ENCODE measurements around the gene KCNQ1. TPM values are rescaled to one million over a fixed set of nuclear protein-coding genes. Genes with fewer than 3 reads are reported as not detected.

KCNQ1 gene
- total RNA-seq, 1 experiment from 2014 or later: 10.7 TPM

DNA sequence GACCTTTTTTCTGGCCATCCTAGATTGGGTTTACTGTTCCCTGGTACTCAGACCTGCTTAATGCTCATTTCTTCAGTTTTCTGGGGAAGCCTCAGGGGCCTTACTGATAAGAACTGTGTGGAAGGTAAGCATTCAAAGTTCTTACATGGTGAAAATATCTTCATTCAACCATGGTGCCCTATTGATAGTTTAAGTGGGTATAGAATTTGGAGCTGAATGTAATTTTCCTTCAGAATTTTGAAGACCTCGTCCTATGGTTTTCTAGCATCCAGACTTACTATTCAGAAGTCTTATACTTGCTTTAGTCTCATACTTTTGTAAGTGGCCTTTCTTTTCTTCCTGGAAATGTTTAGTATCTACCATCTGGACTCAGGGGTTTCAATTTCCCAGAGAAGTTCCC, 365.0 kb downstream of the KCNQ1 start:
- Histone ChIP-seq H3K79me2 (ENCODE audit: insufficient read depth, low read length) (no peaks in the 10 kb centered on the region), H3K27ac (ENCODE audit: low read depth, low read length) (no peak overlapping the region), H3K36me3 (ENCODE audit: control insufficient read depth in 1 of 2, insufficient read depth in 2 of 2, low read length in 2 of 2) (no peaks in the 10 kb centered on the region), H3K4me1 (ENCODE audit: control insufficient read depth in 1 of 2, insufficient read depth in 2 of 2, low read length in 2 of 2) (no peaks in the 10 kb centered on the region), H3K9me3 (ENCODE audit: control insufficient read depth in 1 of 2, insufficient read depth in 1 of 2, low read depth in 1 of 2, low read length in 2 of 2) (peaks cover 6% of the 10 kb centered on the region in 2 experiments; a peak in 2 of 4 replicates), H3K4me2 (ENCODE audit: low read length) (no peak overlapping the region), H3K9me2 (ENCODE audit: insufficient read depth) (no peaks in the 10 kb centered on the region), H3K9ac (ENCODE audit: low read length) (no peak overlapping the region), H3K27me3 (ENCODE audit: insufficient read depth, low read length) (0 out of 2 replicates have a peak, but pooled peaks cover 2% of the 10 kb centered on the region), H4K20me1 (ENCODE audit: insufficient read depth) (no peaks in the 10 kb centered on the region), H3K4me3 (replicated peaks in 1 of 2; ENCODE audit: low read depth in 1 of 2, low read length in 2 of 2) (no peak overlapping the region), H2AFZ (ENCODE audit: low read depth, low read length, poor library complexity, severe bottlenecking) (no peak overlapping the region)
- POLR2A ChIA-PET: no interaction called here
- RAD21 ChIA-PET (ENCODE audit: low non-redundant PET in 1 of 2, low total read pairs in 2 of 2, uncharacterized antibody in 2 of 2, unreplicated experiment in 2 of 2): no interaction called here
- intact Hi-C loops (cut with micrococcal nuclease): no loop called here
- DNase-seq (ENCODE audit: low read depth, low spot score): no peak
- no TSS peak for BruUV-seq (replicated peaks)
- ATAC-seq: no peak
- CTCF ChIA-PET: no interaction called here
- TF ChIP-seq CBX3 (IDR thresholded peaks at IDR 0.05; ENCODE audit: low read depth) (no peak), POLR2A (IDR thresholded peaks at IDR 0.05; ENCODE audit: borderline replicate concordance, extremely low read depth, insufficient read depth, insufficient read length) (no peak), ZNF274 (IDR thresholded peaks at IDR 0.05; ENCODE audit: low read depth, low read length) (no peak), SIN3A (IDR thresholded peaks at IDR 0.05; ENCODE audit: low read depth) (no peak)
- TF ChIP-seq, protein P1, sequence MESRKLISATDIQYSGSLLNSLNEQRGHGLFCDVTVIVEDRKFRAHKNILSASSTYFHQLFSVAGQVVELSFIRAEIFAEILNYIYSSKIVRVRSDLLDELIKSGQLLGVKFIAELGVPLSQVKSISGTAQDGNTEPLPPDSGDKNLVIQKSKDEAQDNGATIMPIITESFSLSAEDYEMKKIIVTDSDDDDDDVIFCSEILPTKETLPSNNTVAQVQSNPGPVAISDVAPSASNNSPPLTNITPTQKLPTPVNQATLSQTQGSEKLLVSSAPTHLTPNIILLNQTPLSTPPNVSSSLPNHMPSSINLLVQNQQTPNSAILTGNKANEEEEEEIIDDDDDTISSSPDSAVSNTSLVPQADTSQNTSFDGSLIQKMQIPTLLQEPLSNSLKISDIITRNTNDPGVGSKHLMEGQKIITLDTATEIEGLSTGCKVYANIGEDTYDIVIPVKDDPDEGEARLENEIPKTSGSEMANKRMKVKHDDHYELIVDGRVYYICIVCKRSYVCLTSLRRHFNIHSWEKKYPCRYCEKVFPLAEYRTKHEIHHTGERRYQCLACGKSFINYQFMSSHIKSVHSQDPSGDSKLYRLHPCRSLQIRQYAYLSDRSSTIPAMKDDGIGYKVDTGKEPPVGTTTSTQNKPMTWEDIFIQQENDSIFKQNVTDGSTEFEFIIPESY (IDR thresholded peaks at IDR 0.05; ENCODE audit: extremely low read depth, insufficient replicate concordance, low read length): no peak

DNA sequence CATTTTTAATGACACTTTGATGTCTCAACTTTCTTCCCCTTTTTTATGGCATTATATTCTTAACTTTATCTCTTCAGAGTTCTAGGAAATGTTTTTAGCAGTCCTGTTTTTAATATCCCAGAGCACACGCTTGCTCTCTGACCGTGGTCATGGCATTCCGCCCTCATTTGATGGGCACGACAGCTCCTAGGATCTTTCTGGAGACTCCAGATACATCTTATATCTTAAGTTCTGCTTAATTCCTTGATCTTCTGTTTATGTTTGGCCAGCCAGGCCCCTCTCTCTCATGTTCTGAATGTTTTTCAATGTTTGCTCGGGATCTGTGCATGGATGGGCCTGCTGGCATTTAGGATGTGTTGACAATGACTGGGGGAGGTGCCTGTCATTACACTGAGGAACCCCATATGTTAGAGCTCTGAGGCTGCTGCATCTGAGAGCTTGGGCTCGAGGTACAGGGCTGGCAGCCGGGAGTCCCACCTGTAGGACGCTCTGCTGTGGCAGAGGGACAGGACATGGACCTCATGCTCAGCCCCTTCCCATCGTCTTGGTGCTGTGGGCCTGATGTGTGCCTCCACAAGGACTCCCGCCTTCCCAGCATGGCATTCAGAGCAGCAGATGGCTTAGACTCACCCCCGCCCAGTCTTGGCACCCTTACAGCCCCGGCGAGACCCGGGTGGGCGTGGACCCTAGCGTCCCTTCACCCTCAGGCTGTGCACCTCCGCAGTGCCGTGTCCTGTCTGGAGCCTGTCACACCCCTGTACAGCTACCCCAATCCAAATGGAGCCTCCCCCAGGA, 365.8 kb downstream of the KCNQ1 start:
- ATAC-seq (no peak), DNase-seq (ENCODE audit: low read depth, low spot score) (no peak)
- Histone ChIP-seq H3K9me2 (ENCODE audit: insufficient read depth) (no peaks in the 10 kb centered on the region), H3K27me3 (ENCODE audit: insufficient read depth, low read length) (0 out of 2 replicates have a peak, but pooled peaks cover 2% of the 10 kb centered on the region), H2AFZ (ENCODE audit: low read depth, low read length, poor library complexity, severe bottlenecking) (no peak overlapping the region), H4K20me1 (ENCODE audit: insufficient read depth) (no peaks in the 10 kb centered on the region), H3K9ac (ENCODE audit: low read length) (no peak overlapping the region), H3K36me3 (ENCODE audit: control insufficient read depth in 1 of 2, insufficient read depth in 2 of 2, low read length in 2 of 2) (no peaks in the 10 kb centered on the region), H3K4me2 (ENCODE audit: low read length) (no peak overlapping the region), H3K9me3 (ENCODE audit: control insufficient read depth in 1 of 2, insufficient read depth in 1 of 2, low read depth in 1 of 2, low read length in 2 of 2) (peaks cover 6% of the 10 kb centered on the region in 2 experiments; a peak in 2 of 4 replicates), H3K4me3 (replicated peaks in 1 of 2; ENCODE audit: low read depth in 1 of 2, low read length in 2 of 2) (no peak overlapping the region), H3K4me1 (ENCODE audit: control insufficient read depth in 1 of 2, insufficient read depth in 2 of 2, low read length in 2 of 2) (no peaks in the 10 kb centered on the region), H3K79me2 (ENCODE audit: insufficient read depth, low read length) (no peaks in the 10 kb centered on the region), H3K27ac (ENCODE audit: low read depth, low read length) (no peak overlapping the region)
- POLR2A ChIA-PET: no interaction called here
- BruUV-seq (replicated peaks): no TSS peak
- RAD21 ChIA-PET (ENCODE audit: low non-redundant PET in 1 of 2, low total read pairs in 2 of 2, uncharacterized antibody in 2 of 2, unreplicated experiment in 2 of 2): no interaction called here
- CTCF ChIA-PET: no interaction called here
- intact Hi-C loops (cut with micrococcal nuclease): no loop called here
- TF ChIP-seq EGR1 (IDR thresholded peaks at IDR 0.05; ENCODE audit: low read depth) (no peak), RAD21 (IDR thresholded peaks at IDR 0.05; ENCODE audit: low read depth) (no peak), SIN3A (IDR thresholded peaks at IDR 0.05; ENCODE audit: low read depth) (no peak), FOSL1 (IDR thresholded peaks at IDR 0.05; ENCODE audit: low read depth) (no peak), POLR2A (IDR thresholded peaks at IDR 0.05; ENCODE audit: borderline replicate concordance, extremely low read depth, insufficient read depth, insufficient read length) (no peak), ZNF274 (IDR thresholded peaks at IDR 0.05; ENCODE audit: low read depth, low read length) (no peak), ZFX (IDR thresholded peaks at IDR 0.05) (no peak)
- TF ChIP-seq, protein P2, sequence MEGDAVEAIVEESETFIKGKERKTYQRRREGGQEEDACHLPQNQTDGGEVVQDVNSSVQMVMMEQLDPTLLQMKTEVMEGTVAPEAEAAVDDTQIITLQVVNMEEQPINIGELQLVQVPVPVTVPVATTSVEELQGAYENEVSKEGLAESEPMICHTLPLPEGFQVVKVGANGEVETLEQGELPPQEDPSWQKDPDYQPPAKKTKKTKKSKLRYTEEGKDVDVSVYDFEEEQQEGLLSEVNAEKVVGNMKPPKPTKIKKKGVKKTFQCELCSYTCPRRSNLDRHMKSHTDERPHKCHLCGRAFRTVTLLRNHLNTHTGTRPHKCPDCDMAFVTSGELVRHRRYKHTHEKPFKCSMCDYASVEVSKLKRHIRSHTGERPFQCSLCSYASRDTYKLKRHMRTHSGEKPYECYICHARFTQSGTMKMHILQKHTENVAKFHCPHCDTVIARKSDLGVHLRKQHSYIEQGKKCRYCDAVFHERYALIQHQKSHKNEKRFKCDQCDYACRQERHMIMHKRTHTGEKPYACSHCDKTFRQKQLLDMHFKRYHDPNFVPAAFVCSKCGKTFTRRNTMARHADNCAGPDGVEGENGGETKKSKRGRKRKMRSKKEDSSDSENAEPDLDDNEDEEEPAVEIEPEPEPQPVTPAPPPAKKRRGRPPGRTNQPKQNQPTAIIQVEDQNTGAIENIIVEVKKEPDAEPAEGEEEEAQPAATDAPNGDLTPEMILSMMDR (IDR thresholded peaks at IDR 0.05 in 2 of 3, conservative IDR thresholded peaks at IDR 0.05 in 1 of 3; ENCODE audit: borderline replicate concordance in 1 of 3, insufficient read depth in 1 of 3, low read depth in 2 of 3, low read length in 2 of 3): no peak
- TF ChIP-seq, protein P3, sequence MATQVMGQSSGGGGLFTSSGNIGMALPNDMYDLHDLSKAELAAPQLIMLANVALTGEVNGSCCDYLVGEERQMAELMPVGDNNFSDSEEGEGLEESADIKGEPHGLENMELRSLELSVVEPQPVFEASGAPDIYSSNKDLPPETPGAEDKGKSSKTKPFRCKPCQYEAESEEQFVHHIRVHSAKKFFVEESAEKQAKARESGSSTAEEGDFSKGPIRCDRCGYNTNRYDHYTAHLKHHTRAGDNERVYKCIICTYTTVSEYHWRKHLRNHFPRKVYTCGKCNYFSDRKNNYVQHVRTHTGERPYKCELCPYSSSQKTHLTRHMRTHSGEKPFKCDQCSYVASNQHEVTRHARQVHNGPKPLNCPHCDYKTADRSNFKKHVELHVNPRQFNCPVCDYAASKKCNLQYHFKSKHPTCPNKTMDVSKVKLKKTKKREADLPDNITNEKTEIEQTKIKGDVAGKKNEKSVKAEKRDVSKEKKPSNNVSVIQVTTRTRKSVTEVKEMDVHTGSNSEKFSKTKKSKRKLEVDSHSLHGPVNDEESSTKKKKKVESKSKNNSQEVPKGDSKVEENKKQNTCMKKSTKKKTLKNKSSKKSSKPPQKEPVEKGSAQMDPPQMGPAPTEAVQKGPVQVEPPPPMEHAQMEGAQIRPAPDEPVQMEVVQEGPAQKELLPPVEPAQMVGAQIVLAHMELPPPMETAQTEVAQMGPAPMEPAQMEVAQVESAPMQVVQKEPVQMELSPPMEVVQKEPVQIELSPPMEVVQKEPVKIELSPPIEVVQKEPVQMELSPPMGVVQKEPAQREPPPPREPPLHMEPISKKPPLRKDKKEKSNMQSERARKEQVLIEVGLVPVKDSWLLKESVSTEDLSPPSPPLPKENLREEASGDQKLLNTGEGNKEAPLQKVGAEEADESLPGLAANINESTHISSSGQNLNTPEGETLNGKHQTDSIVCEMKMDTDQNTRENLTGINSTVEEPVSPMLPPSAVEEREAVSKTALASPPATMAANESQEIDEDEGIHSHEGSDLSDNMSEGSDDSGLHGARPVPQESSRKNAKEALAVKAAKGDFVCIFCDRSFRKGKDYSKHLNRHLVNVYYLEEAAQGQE (IDR thresholded peaks at IDR 0.05; ENCODE audit: low read depth): no peak
